HG03135 (cell line): ENCODE data around the gene C6orf136.

Experiments
- ATAC-seq: cut with Tn5 transposase; IDR thresholded peaks from one replicate; pipeline ENCODE4 v1.9.1; 2021; ENCODE audit warnings: mild to moderate bottlenecking, moderate library complexity; ENCODE audit not compliant: unreplicated experiment

C6orf136 gene

DNA sequence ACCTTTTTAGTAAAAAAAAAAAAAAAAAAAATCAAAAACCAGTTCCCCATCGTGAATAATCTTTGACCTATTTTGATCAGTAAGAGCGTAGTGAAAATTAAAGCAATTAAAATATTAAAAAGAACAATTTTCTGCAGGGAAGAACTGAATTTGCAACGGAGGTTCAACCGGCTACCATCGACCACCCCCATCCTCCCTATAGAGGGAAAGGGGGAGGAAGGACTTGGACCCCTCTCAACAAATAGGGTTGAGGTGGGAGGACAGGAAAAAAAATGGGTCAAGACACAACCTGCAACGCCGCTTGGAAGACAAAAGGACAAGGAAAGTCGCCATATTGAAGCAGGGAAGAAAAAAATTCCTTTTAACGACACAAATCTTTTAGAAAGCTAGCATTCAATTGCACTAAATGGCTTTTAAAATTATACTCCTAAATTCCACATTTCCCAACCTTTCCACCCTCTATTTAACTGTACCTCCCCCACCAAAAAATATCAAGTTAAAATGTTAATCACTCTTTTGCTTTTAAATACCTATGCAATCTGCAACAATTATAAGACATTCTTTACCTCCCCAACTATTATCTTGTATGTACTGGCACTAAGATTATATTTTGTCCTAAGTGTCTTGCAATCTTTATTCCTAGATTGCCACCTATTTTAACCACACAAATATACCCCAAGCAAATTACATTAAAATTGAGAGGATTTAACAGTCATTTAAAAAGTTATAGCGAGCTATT is 31.5 kb upstream of the C6orf136 start:
- no peak for ATAC-seq

GRCh38 chr6:30615958-30616810 is 30.7 kb upstream of the C6orf136 start:
- ATAC-seq = no peak

DNA sequence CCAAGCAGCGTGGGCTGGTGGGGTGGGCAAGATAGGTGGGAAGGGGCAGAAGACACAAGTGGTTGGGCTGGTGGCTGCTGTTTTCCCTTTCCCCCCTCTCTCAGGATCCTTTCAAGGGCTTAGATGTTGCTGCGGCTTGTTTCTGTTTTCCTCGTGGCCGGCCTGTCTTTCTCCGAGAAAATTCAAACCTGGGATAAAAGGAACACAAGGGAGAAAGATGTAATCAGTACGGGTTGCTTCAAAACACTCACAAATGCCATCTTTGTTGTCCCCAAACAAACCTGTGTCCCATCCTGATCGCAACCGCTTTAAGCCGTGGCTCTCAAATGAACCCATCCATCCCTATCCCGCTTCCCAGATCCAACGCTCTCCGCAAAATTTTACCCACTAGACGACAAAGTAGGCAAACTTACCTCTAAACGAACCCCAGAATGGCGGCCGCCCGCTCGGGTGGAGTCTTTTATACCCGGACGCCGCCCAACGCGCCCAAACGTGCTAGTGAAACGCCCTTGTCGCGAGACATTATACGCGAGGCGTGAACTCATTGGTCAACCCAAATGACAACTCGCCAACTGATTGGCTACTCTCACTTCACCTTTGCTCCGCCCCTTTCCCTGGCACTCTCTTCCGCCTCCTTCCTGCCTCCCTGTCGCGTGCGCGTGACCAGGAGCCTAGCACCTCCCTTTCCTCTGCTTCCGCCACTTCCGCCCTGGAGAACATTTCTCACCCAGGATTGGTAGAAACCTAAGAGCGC is 29.9 kb upstream of the C6orf136 start, which contains the start of gene PPP1R10:
Gene PPP1R10, minus strand, starts transcription at position 433 of the 754 bp plus-strand sequence. CDS start 7,299 bp downstream, outside the sequence.
- ATAC-seq = peak; percentile 76

- peak; percentile 71 for ATAC-seq
These were observed 29.2 kb upstream of the C6orf136 start, which contains the start of gene MRPS18B for GRCh38 chr6:30617565-30618269. Gene MRPS18B (plus strand): TSS chr6:30617840. CDS start chr6:30617866, 26 bp downstream.

DNA sequence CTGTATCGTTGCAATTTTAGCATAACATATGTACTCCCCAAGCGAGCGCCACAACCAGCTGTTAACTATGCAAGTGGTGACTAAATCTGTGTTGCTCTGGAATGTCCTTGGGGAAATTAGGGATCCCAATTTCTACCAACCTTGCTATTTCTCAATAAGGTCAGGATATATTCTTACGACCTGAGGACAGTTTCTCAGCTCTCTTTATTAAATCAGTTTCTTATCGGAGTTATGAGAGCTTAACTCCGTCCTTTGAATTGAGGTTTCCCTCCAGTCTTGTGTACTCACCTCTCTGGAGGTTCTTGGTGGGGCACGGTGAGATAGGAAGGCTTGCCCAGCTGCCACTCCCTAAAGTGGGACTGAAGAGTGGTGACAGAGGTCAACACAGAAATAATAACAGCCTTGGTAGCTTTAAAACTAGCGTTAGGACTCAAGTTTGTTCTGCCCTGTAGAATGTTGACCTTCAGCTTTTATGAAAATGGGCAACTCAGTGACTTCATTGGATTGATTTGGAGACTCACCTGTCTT is 28.6 kb upstream of the C6orf136 start:
- no peak for ATAC-seq

GRCh38 chr6:30619561-30619960 is 27.4 kb upstream of the C6orf136 start:
- no peak for ATAC-seq

DNA sequence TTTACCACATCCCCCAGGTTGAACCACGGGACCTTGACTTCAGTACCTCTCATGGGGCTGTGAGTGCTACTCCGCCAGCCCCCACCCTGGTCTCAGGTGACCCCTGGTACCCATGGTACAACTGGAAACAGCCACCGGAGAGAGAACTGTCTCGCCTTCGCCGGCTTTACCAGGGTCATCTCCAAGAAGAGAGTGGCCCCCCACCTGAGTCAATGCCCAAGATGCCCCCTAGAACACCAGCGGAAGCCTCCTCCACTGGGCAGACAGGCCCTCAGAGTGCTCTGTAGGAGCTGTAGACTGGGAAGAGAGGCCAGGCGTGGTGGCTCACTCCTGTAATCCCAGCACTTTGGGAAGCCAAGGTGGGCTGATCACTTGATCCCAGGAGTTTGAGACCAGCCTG is 21.4 kb upstream of the C6orf136 start:
- no peak for ATAC-seq

DNA sequence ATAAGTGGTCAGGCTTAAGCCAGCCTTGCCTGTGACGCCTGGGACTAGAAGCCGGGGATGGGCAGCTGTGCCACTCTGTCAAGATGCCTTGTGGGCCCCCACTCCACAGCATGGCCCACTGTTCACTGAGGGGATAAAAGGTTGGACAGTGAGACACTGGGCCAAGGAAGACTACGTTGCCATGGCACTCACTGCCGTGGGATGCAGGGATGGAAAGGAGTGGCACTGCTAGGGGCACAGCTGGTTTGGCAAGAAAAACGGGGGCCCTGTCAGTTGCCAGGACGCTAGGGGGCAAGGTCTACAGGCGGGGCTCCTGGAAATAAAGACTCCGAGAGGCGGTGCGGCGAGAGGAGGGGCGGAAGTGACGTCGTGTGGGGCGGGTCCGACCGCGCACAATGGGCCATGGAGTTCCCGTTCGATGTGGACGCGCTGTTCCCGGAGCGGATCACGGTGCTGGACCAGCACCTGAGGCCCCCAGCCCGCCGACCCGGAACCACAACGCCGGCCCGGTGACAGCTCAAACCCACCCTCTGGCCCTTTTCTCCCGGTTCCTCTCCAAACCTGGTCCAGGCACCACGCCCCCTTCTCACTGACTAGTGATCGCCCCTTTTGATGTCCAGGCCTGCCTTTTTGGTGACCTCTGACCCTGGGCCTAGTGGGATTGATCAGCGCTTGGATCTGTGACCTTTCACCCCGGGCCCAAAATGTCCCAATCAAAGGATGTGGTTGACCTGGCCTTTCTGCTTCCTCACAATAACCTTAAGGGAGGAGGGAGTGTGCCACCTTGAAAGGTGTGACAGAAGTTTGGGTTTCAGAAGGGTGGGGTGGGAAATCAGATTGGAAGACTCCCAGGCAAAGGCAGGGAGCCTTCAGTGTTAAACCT is 20.2 kb upstream of the C6orf136 start, which contains the start of gene ATAT1:
Gene ATAT1, plus strand, starts transcription at position 391 of the 883 bp plus-strand sequence.
- peak; percentile 78 for ATAC-seq

- no peak for ATAC-seq
These were observed 11.1 kb upstream of the C6orf136 start for GRCh38 chr6:30635834-30636233.

- no peak for ATAC-seq
These were observed 6.5 kb upstream of the C6orf136 start for GRCh38 chr6:30640481-30640880.

GRCh38 chr6:30641048-30641447 is 5.9 kb upstream of the C6orf136 start:
- no peak for ATAC-seq

DNA sequence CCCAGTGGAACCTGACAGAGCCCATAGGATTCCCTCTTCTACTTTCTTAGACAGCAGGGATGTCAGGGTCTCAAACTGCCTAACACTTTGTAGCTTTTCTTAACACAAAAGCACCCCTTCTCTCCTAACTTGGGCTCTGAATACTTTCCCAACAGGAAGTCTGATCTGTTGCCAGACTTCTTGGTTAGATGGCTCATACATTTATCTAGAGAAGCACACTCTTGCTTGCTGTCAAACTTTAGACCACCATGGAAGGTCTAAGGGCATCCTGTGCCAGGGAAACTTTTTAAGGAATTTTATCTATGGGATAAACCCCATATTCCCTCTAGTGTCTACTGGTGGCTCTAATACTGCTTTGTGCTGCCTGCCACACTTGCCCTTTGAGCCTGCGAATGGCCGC is 3.3 kb upstream of the C6orf136 start:
- no peak for ATAC-seq

GRCh38 chr6:30644769-30645168 is 2.2 kb upstream of the C6orf136 start:
- no peak for ATAC-seq

GRCh38 chr6:30645989-30646388 is 944 bp upstream of the C6orf136 start:
- ATAC-seq = no peak

DNA sequence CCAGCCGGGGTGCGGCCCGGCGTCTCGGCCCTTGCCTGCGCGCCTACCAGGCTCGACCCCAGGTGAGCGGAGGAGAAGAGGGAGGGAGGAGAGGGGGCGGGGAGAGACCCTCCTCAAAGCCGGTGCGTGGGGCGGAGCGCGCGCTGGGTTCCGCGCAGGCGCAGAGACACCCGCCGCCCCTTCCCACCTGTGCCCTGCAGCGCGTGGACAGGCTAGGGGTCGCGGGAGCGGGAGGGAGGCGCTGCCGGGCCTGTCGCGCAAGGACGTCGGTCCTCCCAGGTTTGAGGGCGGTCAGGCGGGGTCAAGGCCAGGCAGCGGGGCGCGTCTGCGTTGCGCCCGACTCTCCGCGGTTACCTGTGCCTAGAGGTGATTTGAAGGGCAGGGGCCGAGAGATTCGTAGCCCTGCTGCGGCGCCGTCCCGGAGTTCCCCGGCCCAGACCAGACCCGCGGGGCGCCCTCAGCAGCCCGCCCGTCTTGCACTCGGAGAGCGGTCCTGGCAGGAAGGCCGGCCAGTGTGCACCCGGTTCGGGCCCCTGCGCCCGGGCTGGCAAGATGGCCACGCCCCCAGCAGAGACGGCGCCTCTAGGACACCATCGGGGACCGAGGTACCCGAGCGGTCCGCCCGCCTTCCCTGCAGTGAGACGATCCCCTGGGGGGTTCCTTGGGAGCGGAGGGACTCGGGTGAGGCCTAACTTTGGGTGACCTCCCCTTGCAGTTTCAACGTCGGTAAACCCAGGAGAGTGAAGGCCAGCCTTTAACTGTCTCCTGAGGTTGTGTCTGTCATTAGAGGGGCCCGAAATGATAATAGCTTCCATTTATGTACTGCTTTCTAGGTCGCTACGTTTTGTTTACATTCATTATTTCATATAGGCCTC is 546 bp downstream of the C6orf136 start:
- peak; percentile 63 for ATAC-seq

- no peak for ATAC-seq
These were observed 4.2 kb downstream of the C6orf136 start for GRCh38 chr6:30651143-30651542.

DNA sequence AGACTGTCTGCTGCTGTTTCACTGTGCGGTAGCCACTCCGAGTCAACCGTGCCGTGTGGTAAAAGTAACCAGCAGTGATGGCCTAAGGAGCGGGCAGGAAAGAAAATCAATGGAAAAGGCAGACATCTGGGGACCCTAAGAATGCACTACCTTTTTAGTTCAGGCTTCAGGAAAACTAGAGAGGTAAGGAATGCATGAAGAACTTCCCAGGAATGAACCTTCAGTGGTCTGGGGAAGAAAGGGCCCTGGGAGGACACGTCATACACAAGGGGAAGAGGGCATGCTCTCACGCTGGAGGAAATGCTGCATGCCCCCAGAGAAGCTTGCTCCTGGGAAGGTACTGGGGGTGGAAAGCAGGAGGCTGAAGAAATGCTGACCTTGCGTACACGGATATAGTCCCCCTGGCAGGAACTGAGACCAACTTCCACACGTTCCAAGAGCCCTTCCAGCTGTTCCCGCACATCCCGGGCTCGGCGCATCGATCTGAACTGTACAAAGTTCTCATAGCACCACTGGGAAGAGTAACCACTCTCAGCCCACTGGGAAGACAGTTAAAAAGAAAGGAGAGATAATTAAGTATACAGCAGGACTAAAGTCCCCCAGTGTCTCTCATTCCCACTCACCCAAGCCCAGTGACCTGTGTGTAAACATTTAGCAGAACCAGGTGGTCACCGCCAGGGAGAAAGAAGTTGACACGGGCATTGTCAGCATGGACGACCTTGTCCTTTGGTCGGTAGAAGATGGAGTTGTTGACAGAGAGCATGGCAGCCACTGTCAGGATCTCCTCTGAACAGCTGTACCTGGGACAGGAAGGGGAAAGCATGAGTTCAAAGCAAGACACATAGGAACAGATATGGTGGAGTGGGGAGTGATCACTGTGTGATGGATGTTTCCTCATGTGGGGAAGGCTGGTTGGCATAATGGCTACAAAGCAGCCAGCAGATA is 8.1 kb downstream of the C6orf136 start:
- no peak for ATAC-seq
